GM23248 (cell line): ENCODE results near the gene PMPCA.

ENCODE experiments used
- EZH2 ChIP-seq: fragments of 200-600 bp; sonication (generic); IDR thresholded peaks from 2 replicates; pipeline ENCODE4 v1.6.1; 2018; ENCODE audit warnings: antibody characterized with exemption, mild to moderate bottlenecking; ENCODE audit not compliant: insufficient read depth, poor library complexity, severe bottlenecking
- EZH2phosphoT487 ChIP-seq: fragments of 200-600 bp; sonication (generic); IDR thresholded peaks from 2 replicates; pipeline ENCODE4 v1.6.1; 2018; ENCODE audit warnings: antibody characterized with exemption, moderate library complexity, mild to moderate bottlenecking, low read depth; ENCODE audit not compliant: insufficient read depth

- TF ChIP-seq EZH2 = no peak
- TF ChIP-seq EZH2phosphoT487 = no peak
Measured at GRCh38 chr9:136381311-136381710, 29.1 kb upstream of the PMPCA start.
